ENCODE data around the gene RETREG2.

Gene RETREG2

GRCh38 chr2:219133976-219134375, 44.1 kb upstream of the RETREG2 start:
- Histone ChIP-seq H3K27me3 (replicated peaks) (no peaks in the 10 kb centered on the region), H3K27ac (no peak overlapping the region), H3K36me3 (replicated peaks) (no peaks in the 10 kb centered on the region), H3K4me3 (ENCODE audit: low read depth, low read length) (no peak overlapping the region)
- no peak for TF ChIP-seq CTCF (IDR thresholded peaks at IDR 0.05; ENCODE audit: low read depth, low read length, missing control alignments)
- DNase-seq = no peak
- in situ Hi-C loops (cut with HindIII; ENCODE audit: low pct_ligation_motif_present, low sequenced_read_pairs) = no loop called here

- Histone ChIP-seq H3K27ac (no peak overlapping the region), H3K27me3 (replicated peaks) (no peaks in the 10 kb centered on the region), H3K36me3 (replicated peaks) (no peaks in the 10 kb centered on the region), H3K4me3 (ENCODE audit: low read depth, low read length) (no peak overlapping the region)
- in situ Hi-C loops (cut with HindIII; ENCODE audit: low pct_ligation_motif_present, low sequenced_read_pairs) = no loop called here
- no peak for DNase-seq
- no peak for TF ChIP-seq CTCF (IDR thresholded peaks at IDR 0.05; ENCODE audit: low read depth, low read length, missing control alignments)
Observed at GRCh38 chr2:219140722-219141121, 37.4 kb upstream of the RETREG2 start.

GRCh38 chr2:219142329-219142728, 35.7 kb upstream of the RETREG2 start:
- no peak overlapping the region for H3K27ac ChIP-seq
- H3K4me3 ChIP-seq (ENCODE audit: low read depth, low read length) = no peak overlapping the region
- H3K27me3 ChIP-seq (replicated peaks) = no peaks in the 10 kb centered on the region
- in situ Hi-C loops (cut with HindIII; ENCODE audit: low pct_ligation_motif_present, low sequenced_read_pairs) = no loop called here
- H3K36me3 ChIP-seq (replicated peaks) = peaks cover under 1% of the 10 kb centered on the region
- no peak for DNase-seq
- peak; percentile 58 for TF ChIP-seq CTCF (IDR thresholded peaks at IDR 0.05; ENCODE audit: low read depth, low read length, missing control alignments)

GRCh38 chr2:219149667-219150066, 28.4 kb upstream of the RETREG2 start:
- Histone ChIP-seq H3K4me3 (ENCODE audit: low read depth, low read length) (no peak overlapping the region), H3K27ac (no peak overlapping the region), H3K27me3 (replicated peaks) (no peaks in the 10 kb centered on the region), H3K36me3 (replicated peaks) (peaks cover 3% of the 10 kb centered on the region)
- TF ChIP-seq CTCF (IDR thresholded peaks at IDR 0.05; ENCODE audit: low read depth, low read length, missing control alignments) = no peak
- DNase-seq = no peak
- in situ Hi-C loops (cut with HindIII; ENCODE audit: low pct_ligation_motif_present, low sequenced_read_pairs) = no loop called here

GRCh38 chr2:219155054-219155644, 22.9 kb upstream of the RETREG2 start:
- TF ChIP-seq CTCF (IDR thresholded peaks at IDR 0.05; ENCODE audit: low read depth, low read length, missing control alignments) = peak; percentile 51
- no peak overlapping the region for H3K4me3 ChIP-seq (ENCODE audit: low read depth, low read length)
- no peaks in the 10 kb centered on the region for H3K27me3 ChIP-seq (replicated peaks)
- peaks cover 3% of the 10 kb centered on the region for H3K36me3 ChIP-seq (replicated peaks)
- DNase-seq = peak; percentile 52
- H3K27ac ChIP-seq = no peak overlapping the region
- in situ Hi-C loops (cut with HindIII; ENCODE audit: low pct_ligation_motif_present, low sequenced_read_pairs) = no loop called here

- DNase-seq = no peak
- H3K4me3 ChIP-seq (ENCODE audit: low read depth, low read length) = no peak overlapping the region
- in situ Hi-C loops (cut with HindIII; ENCODE audit: low pct_ligation_motif_present, low sequenced_read_pairs) = no loop called here
- H3K36me3 ChIP-seq (replicated peaks) = peaks cover 3% of the 10 kb centered on the region
- H3K27ac ChIP-seq = no peak overlapping the region
- TF ChIP-seq CTCF (IDR thresholded peaks at IDR 0.05; ENCODE audit: low read depth, low read length, missing control alignments) = no peak
- no peaks in the 10 kb centered on the region for H3K27me3 ChIP-seq (replicated peaks)
Observed at GRCh38 chr2:219157396-219157795, 20.7 kb upstream of the RETREG2 start.
